GM18520 (cell line): ENCODE measurements around the gene ARMH3.
"Not testable (repeated sequence)": the region's sequence is repeated elsewhere in the genome, so short reads cannot be mapped to it uniquely, and the experiment has no call there.

Source experiments
- ATAC-seq: cut with Tn5 transposase; IDR thresholded peaks from one replicate; pipeline ENCODE4 v1.9.1; 2021; ENCODE audit not compliant: unreplicated experiment

ARMH3 gene

GRCh38 chr10:102054881-102055646, 909 bp downstream of the ARMH3 start:
- ATAC-seq = not testable (repeated sequence)

GRCh38 chr10:102046095-102046494, 9.9 kb downstream of the ARMH3 start:
- ATAC-seq = no peak

GRCh38 chr10:102045292-102045691, 10.7 kb downstream of the ARMH3 start:
- ATAC-seq = no peak

- ATAC-seq = no peak
These were observed 15.5 kb downstream of the ARMH3 start for GRCh38 chr10:102040305-102041050.

GRCh38 chr10:102038410-102038809, 17.6 kb downstream of the ARMH3 start:
- ATAC-seq = no peak

- not testable (repeated sequence) for ATAC-seq
These were observed 20.2 kb downstream of the ARMH3 start for GRCh38 chr10:102035807-102036206.

GRCh38 chr10:102033787-102034186, 22.2 kb downstream of the ARMH3 start:
- ATAC-seq = no peak

- ATAC-seq = no peak
These were observed 28.7 kb downstream of the ARMH3 start for GRCh38 chr10:102027261-102027660.

GRCh38 chr10:102024799-102025198, 31.2 kb downstream of the ARMH3 start:
- ATAC-seq = no peak

GRCh38 chr10:102020938-102021337, 35.0 kb downstream of the ARMH3 start:
- ATAC-seq = no peak

- ATAC-seq = no peak
These were observed 38.7 kb downstream of the ARMH3 start for GRCh38 chr10:102017295-102017694.

- no peak for ATAC-seq
These were observed 39.6 kb downstream of the ARMH3 start for GRCh38 chr10:102016416-102016815.

- no peak for ATAC-seq
These were observed 45.0 kb downstream of the ARMH3 start for GRCh38 chr10:102010961-102011360.

- ATAC-seq = peak; percentile 57
These were observed 46.1 kb downstream of the ARMH3 start for GRCh38 chr10:102009801-102010425.

GRCh38 chr10:102007796-102008195, 48.2 kb downstream of the ARMH3 start:
- ATAC-seq = no peak

- not testable (repeated sequence) for ATAC-seq
These were observed 48.9 kb downstream of the ARMH3 start for GRCh38 chr10:102007031-102007430.

GRCh38 chr10:102004376-102004775, 51.6 kb downstream of the ARMH3 start:
- ATAC-seq = no peak

GRCh38 chr10:102003541-102003940, 52.4 kb downstream of the ARMH3 start:
- ATAC-seq = no peak

GRCh38 chr10:102001435-102002068, 54.4 kb downstream of the ARMH3 start:
- ATAC-seq = peak; percentile 75

- no peak for ATAC-seq
These were observed 58.2 kb downstream of the ARMH3 start for GRCh38 chr10:101997803-101998202.

- no peak for ATAC-seq
These were observed 60.4 kb downstream of the ARMH3 start for GRCh38 chr10:101995451-101996063.
